DMS53 treated with DMSO at 0.1 percent for 48 hours (cell line): ENCODE results near the gene GNA12.
A peak's percentile ranks its signal among the peaks of the same experiment; 100 is the strongest.
"Not testable (repeated sequence)": the region's sequence is repeated elsewhere in the genome, so short reads cannot be mapped to it uniquely, and the experiment has no call there.

Experiments
- DNase-seq: peaks from one replicate; lab custom pipeline; 2025; ENCODE audit not compliant: unreplicated experiment; lab: John Stamatoyannopoulos, UW

Gene GNA12

GRCh38 chr7:2864999-2865670 lies 21.0 kb upstream of the GNA12 start:
- peak; percentile 1 for DNase-seq

GRCh38 chr7:2864204-2864985 lies 20.3 kb upstream of the GNA12 start:
- no peak for DNase-seq

- DNase-seq: peak; percentile 30
These were observed 19.5 kb upstream of the GNA12 start for GRCh38 chr7:2863461-2864066.

GRCh38 chr7:2862831-2863361 lies 18.8 kb upstream of the GNA12 start:
- DNase-seq: no peak

- DNase-seq: no peak
These were observed 17.4 kb upstream of the GNA12 start for GRCh38 chr7:2861509-2861908.

GRCh38 chr7:2860627-2861133 lies 16.6 kb upstream of the GNA12 start:
- DNase-seq: no peak

GRCh38 chr7:2859952-2860351 lies 15.8 kb upstream of the GNA12 start:
- DNase-seq: no peak

- no peak for DNase-seq
These were observed 14.5 kb upstream of the GNA12 start for GRCh38 chr7:2858621-2859020.

GRCh38 chr7:2856388-2857169 lies 12.5 kb upstream of the GNA12 start:
- no peak for DNase-seq

- DNase-seq: peak; percentile 15
These were observed 11.3 kb upstream of the GNA12 start for GRCh38 chr7:2855386-2855785.

GRCh38 chr7:2853552-2853951 lies 9.4 kb upstream of the GNA12 start:
- DNase-seq: not testable (repeated sequence)

GRCh38 chr7:2853147-2853546 lies 9.0 kb upstream of the GNA12 start:
- DNase-seq: no peak

- DNase-seq: no peak
These were observed 7.4 kb upstream of the GNA12 start for GRCh38 chr7:2851497-2851896.

GRCh38 chr7:2849941-2850766 lies 6.0 kb upstream of the GNA12 start:
- no peak for DNase-seq

- DNase-seq: no peak
These were observed 1.0 kb upstream of the GNA12 start for GRCh38 chr7:2845034-2845592.

GRCh38 chr7:2843711-2844152 lies 376 bp downstream of the GNA12 start:
- no peak for DNase-seq

GRCh38 chr7:2843191-2843685 lies 870 bp downstream of the GNA12 start:
- no peak for DNase-seq

GRCh38 chr7:2841907-2842306 lies 2.2 kb downstream of the GNA12 start:
- no peak for DNase-seq

- no peak for DNase-seq
These were observed 3.6 kb downstream of the GNA12 start for GRCh38 chr7:2840458-2840857.
